GM10248 (cell line): ENCODE results near the gene C5orf15.
"Not testable (repeated sequence)": the region's sequence is repeated elsewhere in the genome, so short reads cannot be mapped to it uniquely, and the experiment has no call there.

Experiments
- CTCF ChIA-PET: fragments of 300-600 bp; sonication (Branson Sonifier 250); formaldehyde crosslinking; extraction: SDS; loops from one replicate; lab custom pipeline; 2021; ENCODE audit warnings: antibody characterized with exemption; lab: Yijun Ruan, JAX
- POLR2A ChIA-PET: fragments of 350-650 bp; sonication (Branson Sonifier 250); formaldehyde crosslinking; extraction: SDS; loops from one replicate; lab custom pipeline; 2020; ENCODE audit warnings: antibody characterized with exemption; lab: Yijun Ruan, JAX
- DNase-seq: peaks from one replicate; pipeline ENCODE4 v3.0.0; 2012; ENCODE audit errors: extremely low spot score
- TF ChIP-seq, protein P1 (sequence below): IDR thresholded peaks from 2 replicates; pipeline ENCODE4 v1.5.1; 2012; ENCODE audit warnings: mild to moderate bottlenecking, low read depth; ENCODE audit errors: extremely low read depth, missing control alignments, control extremely low read depth

C5orf15 gene

DNA sequence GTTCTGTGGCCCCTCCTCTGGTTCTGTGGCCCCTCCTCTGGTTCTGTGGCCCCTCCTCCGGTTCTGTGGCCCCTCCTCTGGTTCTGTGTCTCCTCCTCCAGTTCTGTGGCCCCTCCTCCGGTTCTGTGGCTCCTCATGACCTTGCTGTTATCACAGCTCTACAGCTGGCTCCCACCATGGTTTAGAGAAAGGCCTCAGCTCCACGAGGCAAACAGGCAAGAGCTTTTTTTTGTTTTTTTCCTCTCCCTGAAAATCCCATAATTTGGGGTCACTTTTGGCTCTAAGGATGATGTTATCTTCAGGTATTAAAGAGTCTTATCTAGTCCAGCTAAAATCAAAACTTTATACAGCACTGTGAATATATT is 31.8 kb downstream of the C5orf15 start:
- POLR2A ChIA-PET: no interaction called here
- CTCF ChIA-PET: interaction anchor here (2.7 kb wide), 1 partner anchor 12 kb away, joined by 11 read pairs; no protein-coding TSS in a partner anchor
- TF ChIP-seq, protein P1, sequence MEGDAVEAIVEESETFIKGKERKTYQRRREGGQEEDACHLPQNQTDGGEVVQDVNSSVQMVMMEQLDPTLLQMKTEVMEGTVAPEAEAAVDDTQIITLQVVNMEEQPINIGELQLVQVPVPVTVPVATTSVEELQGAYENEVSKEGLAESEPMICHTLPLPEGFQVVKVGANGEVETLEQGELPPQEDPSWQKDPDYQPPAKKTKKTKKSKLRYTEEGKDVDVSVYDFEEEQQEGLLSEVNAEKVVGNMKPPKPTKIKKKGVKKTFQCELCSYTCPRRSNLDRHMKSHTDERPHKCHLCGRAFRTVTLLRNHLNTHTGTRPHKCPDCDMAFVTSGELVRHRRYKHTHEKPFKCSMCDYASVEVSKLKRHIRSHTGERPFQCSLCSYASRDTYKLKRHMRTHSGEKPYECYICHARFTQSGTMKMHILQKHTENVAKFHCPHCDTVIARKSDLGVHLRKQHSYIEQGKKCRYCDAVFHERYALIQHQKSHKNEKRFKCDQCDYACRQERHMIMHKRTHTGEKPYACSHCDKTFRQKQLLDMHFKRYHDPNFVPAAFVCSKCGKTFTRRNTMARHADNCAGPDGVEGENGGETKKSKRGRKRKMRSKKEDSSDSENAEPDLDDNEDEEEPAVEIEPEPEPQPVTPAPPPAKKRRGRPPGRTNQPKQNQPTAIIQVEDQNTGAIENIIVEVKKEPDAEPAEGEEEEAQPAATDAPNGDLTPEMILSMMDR: no peak
- DNase-seq: no peak

DNA sequence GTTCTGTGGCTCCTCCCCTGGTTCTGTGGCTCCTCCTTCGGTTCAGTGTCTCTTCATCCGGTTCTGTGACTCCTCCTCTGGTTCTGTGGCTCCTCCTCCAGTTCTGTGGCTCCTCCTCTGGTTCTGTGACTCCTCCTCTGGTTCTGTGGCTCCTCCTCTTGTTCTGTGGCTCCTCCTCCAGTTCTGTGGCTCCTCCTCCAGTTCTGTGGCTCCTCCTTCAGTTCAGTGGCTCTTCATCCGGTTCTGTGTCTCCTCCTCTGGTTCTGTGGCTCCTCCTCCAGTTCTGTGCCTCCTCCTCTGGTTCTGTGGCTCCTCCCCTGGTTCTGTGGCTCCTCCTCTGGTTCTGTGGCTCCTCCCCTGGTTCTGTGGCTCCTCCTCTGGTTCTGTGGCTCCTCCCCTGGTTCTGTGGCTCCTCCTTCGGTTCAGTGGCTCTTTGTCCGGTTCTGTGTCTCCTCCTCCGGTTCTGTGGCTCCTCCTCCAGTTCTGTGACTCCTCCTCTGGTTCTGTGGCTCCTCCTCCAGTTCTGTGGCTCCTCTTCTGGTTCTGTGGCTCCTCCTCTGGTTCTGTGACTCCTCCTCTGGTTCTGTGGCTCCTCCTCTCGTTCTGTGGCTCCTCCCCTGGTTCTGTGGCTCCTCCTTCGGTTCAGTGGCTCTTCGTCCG is 32.3 kb downstream of the C5orf15 start:
- POLR2A ChIA-PET, DNase-seq: not testable (repeated sequence)
- CTCF ChIA-PET: interaction anchor here (2.7 kb wide), 1 partner anchor 13 kb away, joined by 11 read pairs; no protein-coding TSS in a partner anchor

DNA sequence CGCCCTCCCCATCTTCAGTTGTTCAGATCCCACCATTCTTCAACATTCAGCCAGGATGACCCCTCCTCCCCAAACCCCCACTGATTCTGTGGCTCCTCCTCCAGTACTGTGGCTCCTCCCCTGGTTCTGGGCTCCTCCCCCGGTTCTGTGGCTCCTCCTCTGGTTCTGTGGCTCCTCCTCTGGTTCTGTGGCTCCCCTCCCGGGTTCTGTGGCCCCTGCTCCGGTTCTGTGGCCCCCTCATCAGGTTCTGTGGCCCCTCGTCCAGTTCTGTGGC is 32.8 kb downstream of the C5orf15 start:
- POLR2A ChIA-PET: no interaction called here
- DNase-seq: no peak
- CTCF ChIA-PET: interaction anchor here (1.2 kb wide), 2 partner anchors 12 to 13 kb away, joined by 3 to 4 read pairs; no protein-coding TSS in a partner anchor
- TF ChIP-seq, protein P1: no peak

DNA sequence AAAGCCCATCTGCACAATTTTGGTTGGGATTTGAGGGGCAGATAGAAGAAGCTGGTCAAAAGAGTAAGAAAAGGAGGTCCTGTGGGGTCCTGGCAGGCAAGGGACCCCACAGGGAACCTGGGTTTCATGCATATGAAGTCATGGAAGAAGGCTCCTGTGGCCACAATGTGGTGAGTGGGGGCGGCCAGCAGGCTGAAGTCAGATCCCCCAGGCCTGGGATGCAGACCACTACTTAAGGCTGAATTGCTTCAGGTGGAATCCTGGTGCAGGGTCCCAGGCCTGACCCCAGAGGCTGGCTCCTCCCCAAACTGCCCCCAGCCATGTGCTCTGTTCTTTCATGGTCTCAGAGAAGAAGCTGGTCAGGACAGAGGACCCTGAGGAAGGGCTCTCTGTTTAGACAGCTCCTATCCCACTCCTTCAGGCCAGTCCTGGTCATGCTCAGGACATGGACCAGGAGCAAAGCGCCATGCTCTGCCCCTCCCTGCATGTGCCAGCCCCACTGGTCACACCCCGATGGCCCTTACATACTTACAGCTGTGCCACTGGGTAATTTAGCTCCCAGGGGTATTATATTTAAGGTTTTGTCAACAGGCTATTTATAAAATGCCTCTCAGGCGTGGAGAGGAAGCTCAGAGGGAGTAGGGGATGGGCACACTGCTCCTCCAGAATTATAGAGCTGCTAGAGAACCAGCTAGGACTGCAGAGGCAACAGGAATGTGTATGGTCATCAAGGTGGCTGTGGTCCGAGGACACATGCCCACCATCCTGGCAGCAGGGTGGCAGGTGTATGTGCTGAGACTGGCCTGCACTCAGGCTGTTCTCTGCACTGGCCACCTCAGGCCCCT is 33.4 kb downstream of the C5orf15 start:
- ChIA-PET POLR2A (no interaction called here), CTCF (interaction anchor here (1.2 to 1.4 kb wide), 3 partner anchors 9 to 13 kb away, joined by 3 to 8 read pairs (median 4); no protein-coding TSS in a partner anchor)
- TF ChIP-seq, protein P1: no peak
- DNase-seq: no peak

DNA sequence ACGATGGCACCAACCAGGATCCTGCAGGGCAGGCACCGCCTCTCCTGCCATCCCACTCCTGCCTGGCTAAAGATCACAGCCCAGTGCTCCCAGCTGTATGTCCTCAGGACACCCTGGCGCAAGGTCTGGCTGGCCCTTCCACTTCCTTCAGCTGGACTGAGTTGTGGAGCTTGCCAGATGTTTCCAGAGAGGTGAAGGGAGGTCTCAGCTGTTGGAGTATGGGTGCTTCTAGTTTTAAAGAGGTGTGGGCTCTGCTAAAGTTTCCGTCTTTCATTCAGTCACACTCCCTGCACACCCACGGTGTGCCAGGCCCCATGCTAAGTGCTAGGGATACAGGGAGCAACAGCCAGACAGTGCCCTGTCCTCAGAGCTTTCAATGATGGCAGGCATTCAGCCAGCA is 34.1 kb downstream of the C5orf15 start:
- no peak for DNase-seq
- ChIA-PET CTCF (interaction anchor here (1.4 kb wide), 1 partner anchor 10 kb away, joined by 8 read pairs; no protein-coding TSS in a partner anchor), POLR2A (no interaction called here)
- TF ChIP-seq, protein P1: no peak

DNA sequence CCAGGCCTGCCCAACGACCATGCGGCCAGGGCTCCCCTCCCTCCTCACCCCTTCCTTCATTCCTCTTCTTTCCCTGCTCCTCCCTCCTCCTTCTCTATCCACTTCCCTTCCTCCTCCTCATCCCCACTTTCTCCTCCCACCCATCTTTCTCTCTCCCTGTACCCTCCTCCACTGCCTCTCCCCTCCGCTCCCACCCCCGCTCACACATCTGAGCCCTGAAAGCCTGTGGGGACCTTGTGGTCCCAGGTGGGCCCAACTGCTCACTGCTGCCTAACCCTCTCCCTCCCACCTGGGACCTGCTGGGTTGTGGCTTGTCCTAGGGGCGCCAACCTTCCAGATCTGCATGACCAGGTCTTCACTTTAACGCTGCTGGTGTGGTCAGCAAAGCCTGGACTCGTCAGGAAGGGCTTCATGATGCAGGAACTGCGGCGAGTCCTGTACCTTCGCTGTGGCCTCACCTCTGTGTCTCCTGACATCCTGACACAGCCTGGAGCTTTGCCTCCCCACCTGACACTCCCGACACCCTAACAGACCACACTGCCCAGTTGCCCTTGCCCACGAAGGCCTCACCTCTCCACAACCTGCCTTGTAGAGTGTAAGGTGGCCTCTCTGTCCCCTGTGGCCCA is 34.6 kb downstream of the C5orf15 start:
- ChIA-PET POLR2A (no interaction called here), CTCF (interaction anchor here (1.4 kb wide), 1 partner anchor 11 kb away, joined by 8 read pairs; no protein-coding TSS in a partner anchor)
- TF ChIP-seq, protein P1: no peak
- DNase-seq: no peak
